Measurements from ENCODE around the gene DEFB128.

DEFB128 gene

DNA sequence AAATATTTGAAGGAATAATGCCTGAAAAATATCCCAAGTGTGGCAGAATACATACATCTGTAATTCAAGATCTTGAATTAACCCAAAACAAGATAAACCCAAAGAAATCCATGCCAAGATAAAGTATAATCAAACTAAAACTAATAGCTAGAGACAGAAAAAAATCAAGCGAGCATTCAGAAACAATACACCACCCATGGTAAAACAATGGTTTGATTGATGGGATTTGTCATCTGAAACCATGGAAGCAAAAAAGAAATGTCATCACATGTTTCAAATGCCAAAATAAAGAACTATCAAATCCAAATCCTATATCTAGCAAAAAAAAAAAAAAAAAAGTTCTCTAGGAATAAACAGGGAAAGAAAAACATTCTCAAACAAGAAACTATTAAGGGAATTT, 37.4 kb downstream of the DEFB128 start:
- Histone ChIP-seq H3K27ac (ENCODE audit: low read depth, low read length) (no peak overlapping the region), H3K9me3 (ENCODE audit: control insufficient read depth, insufficient read depth, low read depth, low read length) (no peaks in the 10 kb centered on the region), H3K4me1 (ENCODE audit: control insufficient read depth, insufficient read depth, low read length) (no peaks in the 10 kb centered on the region), H3K27me3 (ENCODE audit: control insufficient read depth, insufficient read depth, low read length) (peaks cover 13% of the 10 kb centered on the region; the same call in 1 of the 2 replicates), H3K4me3 (ENCODE audit: low read depth, low read length) (no peak overlapping the region), H3K36me3 (ENCODE audit: control insufficient read depth, insufficient read depth, low read length) (no peaks in the 10 kb centered on the region), H3K9ac (ENCODE audit: low read length) (no peak overlapping the region)

- peaks cover 27% of the 10 kb centered on the region for H3K27me3 ChIP-seq (ENCODE audit: control insufficient read depth, insufficient read depth, low read length)
These were observed 43.6 kb downstream of the DEFB128 start for GRCh38 chr20:145877-146276.

DNA sequence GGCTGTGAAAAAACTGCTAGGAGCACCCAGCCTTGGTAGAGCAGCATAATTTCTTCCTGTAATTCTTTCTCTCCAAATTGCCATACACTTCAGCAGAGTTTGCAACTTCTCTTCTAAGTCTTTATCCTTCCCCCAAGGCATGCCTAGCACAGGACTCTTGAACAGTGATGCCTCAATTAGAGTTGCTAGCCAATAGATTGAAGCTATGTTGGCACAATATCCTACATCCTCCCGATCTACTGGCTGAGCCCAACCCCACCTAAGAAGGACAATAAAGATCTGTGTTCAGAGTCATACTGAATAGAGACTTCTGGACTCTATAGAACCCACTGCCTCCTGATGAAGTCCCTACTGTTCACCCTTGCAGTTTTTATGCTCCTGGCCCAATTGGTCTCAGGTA, 47.2 kb downstream of the DEFB128 start, which contains the start of gene DEFB126:
Gene DEFB126, plus strand, starts transcription at position 301 of the 400 bp plus-strand sequence. Its CDS starts 39 bp downstream, at position 340.
- Histone ChIP-seq H3K4me3 (ENCODE audit: low read depth, low read length) (no peak within 1 kb of the TSS), H3K4me1 (ENCODE audit: control insufficient read depth, insufficient read depth, low read length) (peaks cover 7% of the 10 kb centered on the region; the same call in 1 of the 2 replicates), H3K27me3 (ENCODE audit: control insufficient read depth, insufficient read depth, low read length) (peaks cover 15% of the 10 kb centered on the region; the same call in 1 of the 2 replicates)

More at GRCh38 chr20:145877-146276, 43.6 kb downstream of the DEFB128 start:
- Histone ChIP-seq H3K9ac (ENCODE audit: low read length) (no peak overlapping the region), H3K9me3 (ENCODE audit: control insufficient read depth, insufficient read depth, low read depth, low read length) (no peaks in the 10 kb centered on the region), H3K27ac (ENCODE audit: low read depth, low read length) (no peak overlapping the region), H3K4me1 (ENCODE audit: control insufficient read depth, insufficient read depth, low read length) (peaks cover 7% of the 10 kb centered on the region; the same call in 1 of the 2 replicates), H3K4me3 (ENCODE audit: low read depth, low read length) (no peak overlapping the region), H3K36me3 (ENCODE audit: control insufficient read depth, insufficient read depth, low read length) (no peaks in the 10 kb centered on the region)

More for the DNA sequence above, 47.2 kb downstream of the DEFB128 start, which contains the start of gene DEFB126:
- no peaks in the 10 kb centered on the region for H3K36me3 ChIP-seq (ENCODE audit: control insufficient read depth, insufficient read depth, low read length)
- peaks cover 4% of the 10 kb centered on the region; the same call in 1 of the 2 replicates for H3K9me3 ChIP-seq (ENCODE audit: control insufficient read depth, insufficient read depth, low read depth, low read length)
- H3K9ac ChIP-seq (ENCODE audit: low read length), result no peak within 1 kb of the TSS
- H3K27ac ChIP-seq (ENCODE audit: low read depth, low read length), result no peak within 1 kb of the TSS
